Measurements from ENCODE around the gene GNAI3. TPM values are rescaled to one million over a fixed set of nuclear protein-coding genes. Genes with fewer than 3 reads are reported as not detected.

GNAI3 gene
- total RNA-seq, 1 experiment from 2014 or later = 9.9 TPM

DNA sequence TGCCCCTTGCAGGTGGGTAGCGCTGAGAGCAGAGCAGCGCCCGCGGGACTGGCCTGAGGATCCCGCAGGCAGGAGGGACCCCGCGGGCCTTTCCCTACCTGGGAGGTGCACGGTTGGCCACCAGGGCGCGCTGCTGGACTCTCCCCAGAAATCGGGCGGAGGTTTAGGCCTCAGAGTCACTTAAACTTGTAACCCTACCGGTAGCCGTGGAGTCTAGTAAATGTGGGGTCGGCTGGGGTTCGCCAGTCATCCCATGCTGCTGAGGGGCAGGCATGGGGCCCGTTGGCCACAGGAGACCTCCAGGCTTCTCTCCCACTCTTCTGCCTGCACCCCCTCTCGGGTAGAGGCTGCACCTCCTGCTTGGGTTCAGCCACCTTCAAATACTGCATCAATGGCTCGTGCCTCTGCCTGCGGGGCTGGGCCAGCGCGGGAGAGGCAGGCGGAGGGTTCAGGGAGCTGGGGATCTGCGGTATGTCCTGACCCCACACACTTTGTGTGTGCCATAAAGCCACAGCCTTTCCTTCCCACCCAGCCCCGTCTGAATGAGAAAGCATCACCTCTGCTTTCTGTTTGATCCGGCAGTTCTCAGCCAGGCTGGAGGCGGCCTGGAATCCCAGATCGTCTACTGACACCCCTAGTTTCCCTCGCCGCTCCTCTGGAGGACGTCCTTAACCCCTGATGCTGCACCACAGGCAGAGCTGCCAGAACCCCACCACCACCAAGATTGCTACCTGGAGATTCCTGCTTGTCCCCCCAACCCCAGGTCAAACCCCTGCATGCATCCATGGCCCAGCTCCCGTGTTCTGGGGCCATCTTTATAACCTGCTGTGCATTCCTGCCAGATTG, 95.2 kb downstream of the GNAI3 start:
- Histone ChIP-seq H3K79me2 (ENCODE audit: insufficient read depth, low read length) (no peaks in the 10 kb centered on the region), H2BK120ac (ENCODE audit: low read depth, low read length, poor library complexity, severe bottlenecking) (no peak overlapping the region), H2BK15ac (ENCODE audit: low read depth, low read length) (no peak overlapping the region), H3K23ac (ENCODE audit: insufficient read length, low read depth, low read length) (no peak overlapping the region), H2BK12ac (ENCODE audit: insufficient read length, low read depth, low read length) (no peak overlapping the region), H3K4me1 (ENCODE audit: insufficient read depth, low read length) (no peaks in the 10 kb centered on the region), H3K23me2 (ENCODE audit: insufficient read length, low read depth, low read length, poor library complexity, severe bottlenecking) (no peaks in the 10 kb centered on the region), H4K5ac (ENCODE audit: insufficient read length, low read depth, low read length) (no peak overlapping the region), H2AFZ (ENCODE audit: low read length) (no peak overlapping the region), H3K27ac (ENCODE audit: insufficient read length, low read depth, low read length) (no peak overlapping the region), H2AK5ac (ENCODE audit: insufficient read length, low read length) (no peak overlapping the region), H4K20me1 (ENCODE audit: control insufficient read depth, insufficient read depth, insufficient read length) (no peaks in the 10 kb centered on the region), H3K56ac (ENCODE audit: insufficient read length, low read depth, low read length) (no peak overlapping the region), H3T11ph (ENCODE audit: low read length) (no peak overlapping the region), H4K91ac (ENCODE audit: insufficient read length, low read depth, low read length) (no peak overlapping the region), H3K9me3 (ENCODE audit: control insufficient read depth, low read depth, low read length) (no peaks in the 10 kb centered on the region), H2BK20ac (ENCODE audit: low read depth, low read length, poor library complexity, severe bottlenecking) (no peak overlapping the region), H4K8ac (replicated peaks; ENCODE audit: insufficient read length, low read depth, low read length) (no peak overlapping the region), H3K4me2 (ENCODE audit: insufficient read depth, insufficient read length, low read length) (peak overlapping the region; percentile 12), H3K4ac (ENCODE audit: low read depth, low read length) (no peak overlapping the region), H3K79me1 (ENCODE audit: insufficient read depth, low read depth, low read length, poor library complexity, severe bottlenecking) (no peaks in the 10 kb centered on the region), H2BK5ac (ENCODE audit: insufficient read length, low read length) (no peak overlapping the region), H3K27me3 (ENCODE audit: insufficient read depth, low read length) (no peaks in the 10 kb centered on the region), H3K18ac (ENCODE audit: insufficient read length, low read depth, low read length) (no peak overlapping the region), H3K9ac (ENCODE audit: extremely low read depth, insufficient read length, low read length) (no peak overlapping the region), H3K14ac (ENCODE audit: insufficient read depth, low read length) (0 out of 2 replicates have a peak overlapping the region, but pooled peaks have one; percentile 24)
- H3K9me3 Mint-ChIP-seq = peaks cover 5 to 13% of the 10 kb centered on the region in 2 experiments
- H3K27me3 Mint-ChIP-seq (ENCODE audit: low read depth) = peaks cover 15% of the 10 kb centered on the region
- H3K27ac Mint-ChIP-seq = no peak overlapping the region
- no CpG with 5 or more reads among the region's 32 CpGs for WGBS (ENCODE audit: extremely low coverage, insufficient read length, low lambda C conversion rate)
- DNase-seq = peak; percentile 93
- peak; percentile 95 for TF ChIP-seq CTCF (conservative IDR thresholded peaks at IDR 0.05)
- no peak overlapping the region for H3K4me3 Mint-ChIP-seq
- peaks cover 11 to 17% of the 10 kb centered on the region in 2 experiments for H3K4me1 Mint-ChIP-seq
- H3K36me3 Mint-ChIP-seq (ENCODE audit: insufficient read depth in 1 of 3, low read depth in 3 of 3) = no peaks in the 10 kb centered on the region; a peak in 2 of 7 replicates

All from H9 (cell line).